HCT116 (cell line): Measurements from ENCODE around the gene CNTNAP2. TPM values are rescaled to one million over a fixed set of nuclear protein-coding genes. Genes with fewer than 3 reads are reported as not detected.

ENCODE experiments used
- ATAC-seq: fragments of 200-7000 bp; cut with Tn5 transposase; 2 replicates; pipeline ENCODE4 v1.9.1; 2020; ENCODE audit warnings: mild to moderate bottlenecking, moderate library complexity
- BruUV-seq: library from RNA; stranded (reverse); fragments of 400-500 nt; replicated peaks from 2 replicates; lab custom pipeline; 2021; lab: Mats Ljungman, UMichigan
- CTCF ChIA-PET: fragments of 300-600 bp; sonication (Branson Sonifier 250); formaldehyde crosslinking; loops from one replicate; lab custom pipeline; 2021; ENCODE audit warnings: antibody characterized with exemption; lab: Charles Lee
- POLR2A ChIA-PET: fragments of 300-600, 350-600 bp; sonication (Branson Sonifier 250); formaldehyde crosslinking; loops from one replicate; lab custom pipeline; 2021; ENCODE audit warnings: antibody characterized with exemption; lab: Charles Lee
- RAD21 ChIA-PET, 2 experiments: fragments of 300-600 bp; sonication (Branson Sonifier 250); formaldehyde crosslinking; loops; one replicate each; lab custom pipeline; 2023; ENCODE audit warnings: low total read pairs in 2 of 2; ENCODE audit not compliant: uncharacterized antibody in 2 of 2, unreplicated experiment in 2 of 2, low non-redundant PET in 1 of 2; lab: Charles Lee
- DNase-seq: peaks from one replicate; pipeline ENCODE4 v3.0.0-alpha.2; 2010; ENCODE audit warnings: low read depth, low spot score
- H2AFZ ChIP-seq: fragments of 200-600 bp; shearing (Covaris generic), sonication (generic); 2 replicates; pipeline ENCODE4 v1.6.1; 2017; ENCODE audit warnings: low read depth, mixed run types, mixed read lengths, antibody characterized with exemption, low read length; ENCODE audit not compliant: poor library complexity, severe bottlenecking
- H3K27ac ChIP-seq: 2 replicates; pipeline ENCODE4 v1.5.1; 2012; ENCODE audit warnings: low read depth, low read length
- H3K27me3 ChIP-seq: fragments of 200-600 bp; sonication (generic); 2 replicates; pipeline ENCODE4 v1.6.1; 2016; ENCODE audit warnings: mixed run types, low read length, mixed read lengths; ENCODE audit not compliant: insufficient read depth
- H3K36me3 ChIP-seq, 2 experiments: fragments of 200-500 bp in 1 of 2; fragments of 200-600 bp in 1 of 2; sonication (Bioruptor generic) in 1 of 2; sonication (generic) in 1 of 2; 2 replicates each; pipeline versions ENCODE4 v1.5.1 to v1.6.1; 2014 to 2016; ENCODE audit warnings: low read length in 2 of 2, inconsistent platforms in 1 of 2, mixed read lengths in 1 of 2, mixed run types in 1 of 2; ENCODE audit not compliant: insufficient read depth in 2 of 2, control insufficient read depth in 1 of 2
- H3K4me1 ChIP-seq, 2 experiments: fragments of 200-600 bp in 1 of 2; sonication (generic) in 1 of 2; 2 replicates each; pipeline versions ENCODE4 v1.5.1 to v1.6.1; 2012 to 2017; ENCODE audit warnings: low read length in 2 of 2, inconsistent platforms in 1 of 2, mild to moderate bottlenecking in 1 of 2, mixed read lengths in 1 of 2, mixed run types in 1 of 2, moderate library complexity in 1 of 2; ENCODE audit not compliant: insufficient read depth in 2 of 2, control insufficient read depth in 1 of 2
- H3K4me2 ChIP-seq: fragments of 200-600 bp; sonication (generic); 2 replicates; pipeline ENCODE4 v1.6.1; 2017; ENCODE audit warnings: mixed run types, low read length, mixed read lengths
- H3K4me3 ChIP-seq, 2 experiments: fragments of 200-600 bp in 1 of 2; sonication (generic) in 1 of 2; replicated peaks in 1 of 2; 2 replicates each; pipeline ENCODE4 v1.5.1; 2011 to 2016; ENCODE audit warnings: low read length in 2 of 2, control low read depth in 1 of 2, low read depth in 1 of 2, mild to moderate bottlenecking in 1 of 2, mixed read lengths in 1 of 2, mixed run types in 1 of 2
- H3K79me2 ChIP-seq: fragments of 200-600 bp; sonication (generic); 2 replicates; pipeline ENCODE4 v1.6.1; 2017; ENCODE audit warnings: mild to moderate bottlenecking, mixed run types, low read length, moderate library complexity, mixed read lengths; ENCODE audit not compliant: insufficient read depth
- H3K9ac ChIP-seq: fragments of 200-600 bp; sonication (generic); 2 replicates; pipeline ENCODE4 v1.6.1; 2016; ENCODE audit warnings: low read length, mixed read lengths
- H3K9me2 ChIP-seq: fragments of 200-600 bp; sonication (generic), shearing (Covaris generic); 2 replicates; pipeline ENCODE4 v1.6.1; 2017; ENCODE audit warnings: mixed run types, mild to moderate bottlenecking, moderate library complexity; ENCODE audit not compliant: insufficient read depth
- H3K9me3 ChIP-seq, 2 experiments: fragments of 200-500 bp in 1 of 2; fragments of 200-600 bp in 1 of 2; sonication (Bioruptor generic) in 1 of 2; sonication (generic) in 1 of 2; 2 replicates each; pipeline ENCODE4 v1.6.1; 2014 to 2017; ENCODE audit warnings: low read length in 2 of 2, mixed read lengths in 2 of 2, inconsistent platforms in 1 of 2, low read depth in 1 of 2, mild to moderate bottlenecking in 1 of 2, mixed run types in 1 of 2, moderate library complexity in 1 of 2; ENCODE audit not compliant: control insufficient read depth in 1 of 2, insufficient read depth in 1 of 2
- H4K20me1 ChIP-seq: fragments of 200-600 bp; sonication (generic), shearing (Covaris generic); 2 replicates; pipeline ENCODE4 v1.6.1; 2017; ENCODE audit warnings: mixed run types, mild to moderate bottlenecking, moderate library complexity; ENCODE audit not compliant: insufficient read depth
- CBX3 ChIP-seq: IDR thresholded peaks from 2 replicates; pipeline ENCODE4 v1.6.1; 2012; ENCODE audit warnings: low read depth
- EGR1 ChIP-seq: IDR thresholded peaks from 2 replicates; pipeline ENCODE4 v1.6.1; 2012; ENCODE audit warnings: low read depth
- EZH2phosphoT487 ChIP-seq: fragments of 200-600 bp; IDR thresholded peaks from 2 replicates; pipeline ENCODE4 v1.6.1; 2018; ENCODE audit warnings: antibody characterized with exemption, borderline replicate concordance
- POLR2AphosphoS5 ChIP-seq: IDR thresholded peaks from 2 replicates; pipeline ENCODE4 v1.6.1; 2011; ENCODE audit warnings: mild to moderate bottlenecking, low read depth, low read length, moderate library complexity
- SP1 ChIP-seq: IDR thresholded peaks from 2 replicates; pipeline ENCODE4 v1.6.1; 2012; ENCODE audit warnings: low read depth
- SRF ChIP-seq: IDR thresholded peaks from 2 replicates; pipeline ENCODE4 v1.6.1; 2012; ENCODE audit warnings: low read depth
- ZNF274 ChIP-seq: fragments of 200-500 bp; sonication (Bioruptor generic); IDR thresholded peaks from 2 replicates; pipeline ENCODE4 v1.6.1; 2014; ENCODE audit warnings: mild to moderate bottlenecking, low read depth, low read length, inconsistent platforms
- intact Hi-C: fragments of 100-400 bp; cut with micrococcal nuclease; formaldehyde crosslinking; loops from 2 replicates; pipeline ENCODE4 v1.10.0; 2022
- total RNA-seq: library from RNA; stranded (reverse); gene quantifications from one replicate; pipeline ENCODE4 v1.2.1, GENCODE V29; 2021; ENCODE audit not compliant: unreplicated experiment
- TF ChIP-seq, protein P1 (sequence below): IDR thresholded peaks from 2 replicates; pipeline ENCODE4 v1.6.1; 2012; ENCODE audit warnings: low read depth
- TF ChIP-seq, protein P2 (sequence below): IDR thresholded peaks from 2 replicates; pipeline ENCODE4 v1.6.1; 2012

CNTNAP2 gene
- total RNA-seq, 1 experiment from 2014 or later: 0.37 TPM

DNA sequence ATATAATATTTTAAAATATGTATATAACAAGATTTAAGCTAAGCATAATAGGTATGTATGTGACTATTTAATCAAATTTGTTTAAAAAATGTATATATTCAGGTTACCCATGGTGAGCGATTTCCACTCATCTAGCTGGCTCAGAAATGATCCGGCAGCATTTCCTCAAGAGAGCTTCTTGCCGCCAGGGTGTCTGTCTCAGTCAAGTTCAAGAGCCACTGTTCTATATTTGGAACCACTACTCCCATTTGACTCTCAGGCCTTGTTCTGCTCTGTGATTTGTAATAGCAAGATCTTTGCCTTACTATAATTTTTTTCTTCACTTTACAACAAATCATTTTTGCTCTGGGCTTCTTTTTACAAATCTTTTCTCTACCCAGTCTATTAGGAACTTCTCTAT is 48.7 kb upstream of the CNTNAP2 start:
- Histone ChIP-seq H3K9me3 (peaks cover 9 to 14% of the 10 kb centered on the region in 2 experiments; a peak in 2 of 4 replicates), H3K27me3 (no peaks in the 10 kb centered on the region), H3K79me2 (no peaks in the 10 kb centered on the region), H3K27ac (no peak overlapping the region), H3K36me3 (no peaks in the 10 kb centered on the region), H4K20me1 (no peaks in the 10 kb centered on the region), H3K4me2 (no peak overlapping the region), H3K4me1 (no peaks in the 10 kb centered on the region), H2AFZ (no peak overlapping the region), H3K9me2 (no peaks in the 10 kb centered on the region), H3K4me3 (no peak overlapping the region), H3K9ac (no peak overlapping the region)
- intact Hi-C loops: no loop called here
- ChIA-PET POLR2A (no interaction called here), RAD21 (no interaction called here), CTCF (no interaction called here)
- BruUV-seq: no TSS peak
- ATAC-seq (no peak), DNase-seq (no peak)
- TF ChIP-seq SP1: no peak
- TF ChIP-seq SRF: no peak
- no peak for TF ChIP-seq CBX3
- TF ChIP-seq, protein P1, sequence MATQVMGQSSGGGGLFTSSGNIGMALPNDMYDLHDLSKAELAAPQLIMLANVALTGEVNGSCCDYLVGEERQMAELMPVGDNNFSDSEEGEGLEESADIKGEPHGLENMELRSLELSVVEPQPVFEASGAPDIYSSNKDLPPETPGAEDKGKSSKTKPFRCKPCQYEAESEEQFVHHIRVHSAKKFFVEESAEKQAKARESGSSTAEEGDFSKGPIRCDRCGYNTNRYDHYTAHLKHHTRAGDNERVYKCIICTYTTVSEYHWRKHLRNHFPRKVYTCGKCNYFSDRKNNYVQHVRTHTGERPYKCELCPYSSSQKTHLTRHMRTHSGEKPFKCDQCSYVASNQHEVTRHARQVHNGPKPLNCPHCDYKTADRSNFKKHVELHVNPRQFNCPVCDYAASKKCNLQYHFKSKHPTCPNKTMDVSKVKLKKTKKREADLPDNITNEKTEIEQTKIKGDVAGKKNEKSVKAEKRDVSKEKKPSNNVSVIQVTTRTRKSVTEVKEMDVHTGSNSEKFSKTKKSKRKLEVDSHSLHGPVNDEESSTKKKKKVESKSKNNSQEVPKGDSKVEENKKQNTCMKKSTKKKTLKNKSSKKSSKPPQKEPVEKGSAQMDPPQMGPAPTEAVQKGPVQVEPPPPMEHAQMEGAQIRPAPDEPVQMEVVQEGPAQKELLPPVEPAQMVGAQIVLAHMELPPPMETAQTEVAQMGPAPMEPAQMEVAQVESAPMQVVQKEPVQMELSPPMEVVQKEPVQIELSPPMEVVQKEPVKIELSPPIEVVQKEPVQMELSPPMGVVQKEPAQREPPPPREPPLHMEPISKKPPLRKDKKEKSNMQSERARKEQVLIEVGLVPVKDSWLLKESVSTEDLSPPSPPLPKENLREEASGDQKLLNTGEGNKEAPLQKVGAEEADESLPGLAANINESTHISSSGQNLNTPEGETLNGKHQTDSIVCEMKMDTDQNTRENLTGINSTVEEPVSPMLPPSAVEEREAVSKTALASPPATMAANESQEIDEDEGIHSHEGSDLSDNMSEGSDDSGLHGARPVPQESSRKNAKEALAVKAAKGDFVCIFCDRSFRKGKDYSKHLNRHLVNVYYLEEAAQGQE: no peak
- TF ChIP-seq, protein P2, sequence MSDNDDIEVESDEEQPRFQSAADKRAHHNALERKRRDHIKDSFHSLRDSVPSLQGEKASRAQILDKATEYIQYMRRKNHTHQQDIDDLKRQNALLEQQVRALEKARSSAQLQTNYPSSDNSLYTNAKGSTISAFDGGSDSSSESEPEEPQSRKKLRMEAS: no peak
- TF ChIP-seq EZH2phosphoT487: no peak
- no peak for TF ChIP-seq EGR1
- no peak for TF ChIP-seq ZNF274
- no peak for TF ChIP-seq POLR2AphosphoS5
